OCI-LY3 (cell line): ENCODE measurements around the gene GLT1D1.
"Not testable (repeated sequence)": the region's sequence is repeated elsewhere in the genome, so short reads cannot be mapped to it uniquely, and the experiment has no call there.

Source experiments
- H2AFZ ChIP-seq: fragments of 200-600, 300-600 bp; shearing (Covaris generic); 2 replicates; pipeline ENCODE4 v1.6.0; 2014; ENCODE audit warnings: antibody characterized with exemption, low read depth, low read length
- H3K27ac ChIP-seq: fragments of 200-600, 300-600 bp; sonication (generic); 2 replicates; pipeline ENCODE4 v1.5.1; 2014; ENCODE audit warnings: mild to moderate bottlenecking, low read length, moderate library complexity, mixed read lengths
- H3K27me3 ChIP-seq: fragments of 200-600, 300-600 bp; sonication (generic); 2 replicates; pipeline ENCODE4 v1.6.1; 2014; ENCODE audit warnings: low read depth, low read length, mixed read lengths
- H3K36me3 ChIP-seq: fragments of 200-600, 300-600 bp; sonication (generic); replicated peaks from 2 replicates; pipeline ENCODE3; 2014; ENCODE audit warnings: low read depth, low read length, mixed read lengths
- H3K4me1 ChIP-seq: fragments of 300-600, 200-600 bp; sonication (generic); 2 replicates; pipeline ENCODE4 v1.6.1; 2014; ENCODE audit warnings: low read length, mixed read lengths
- H3K4me2 ChIP-seq: fragments of 200-600, 300-600 bp; sonication (generic); 2 replicates; pipeline ENCODE4 v1.6.1; 2014; ENCODE audit warnings: low read length, mixed read lengths
- H3K4me3 ChIP-seq: fragments of 300-600, 200-600 bp; sonication (generic); 2 replicates; pipeline ENCODE4 v1.5.1; 2014; ENCODE audit warnings: antibody characterized with exemption, mild to moderate bottlenecking, low read length, moderate library complexity
- H3K79me2 ChIP-seq: fragments of 300-600, 200-600 bp; shearing (Covaris generic); 2 replicates; pipeline ENCODE4 v1.6.1; 2014; ENCODE audit warnings: mild to moderate bottlenecking, low read length, mixed read lengths
- H3K9ac ChIP-seq: fragments of 300-600, 200-600 bp; shearing (Covaris generic); 2 replicates; pipeline ENCODE4 v1.6.0; 2014; ENCODE audit warnings: mild to moderate bottlenecking, low read length, moderate library complexity
- H3K9me3 ChIP-seq: fragments of 200-600, 300-600 bp; shearing (Covaris generic); 2 replicates; pipeline ENCODE4 v1.6.1; 2014; ENCODE audit warnings: low read length, mixed read lengths; ENCODE audit not compliant: insufficient read depth
- H4K20me1 ChIP-seq: fragments of 200-600, 300-600 bp; sonication (generic); 2 replicates; pipeline ENCODE4 v1.6.1; 2016; ENCODE audit warnings: low read length, mixed read lengths; ENCODE audit not compliant: insufficient read depth
- CTCF ChIP-seq: fragments of 200-600, 300-600 bp; sonication (generic); IDR thresholded peaks from 2 replicates; pipeline ENCODE4 v1.5.1; 2014; ENCODE audit warnings: antibody characterized with exemption, low read length, low read depth
- EZH2phosphoT487 ChIP-seq: fragments of 200-600 bp; shearing (Covaris generic); IDR thresholded peaks from 2 replicates; pipeline ENCODE4 v1.6.1; 2018; ENCODE audit warnings: antibody characterized with exemption, mixed run types, low read depth

GLT1D1 gene

GRCh38 chr12:128833418-128833817, 19.9 kb upstream of the GLT1D1 start:
- Histone ChIP-seq H3K4me2 (no peak overlapping the region), H3K9ac (no peak overlapping the region), H3K4me3 (no peak overlapping the region), H3K27ac (no peak overlapping the region), H3K79me2 (no peaks in the 10 kb centered on the region), H4K20me1 (0 out of 2 replicates have a peak, but pooled peaks cover 2% of the 10 kb centered on the region), H3K27me3 (no peaks in the 10 kb centered on the region), H2AFZ (no peak overlapping the region), H3K36me3 (no peaks in the 10 kb centered on the region), H3K4me1 (peaks cover 31% of the 10 kb centered on the region), H3K9me3 (no peaks in the 10 kb centered on the region)
- TF ChIP-seq EZH2phosphoT487 (no peak), CTCF (no peak)

- not testable (repeated sequence) for H3K36me3 ChIP-seq, H3K79me2 ChIP-seq, H4K20me1 ChIP-seq, H3K9me3 ChIP-seq, H3K27ac ChIP-seq, H3K9ac ChIP-seq, H3K4me3 ChIP-seq, H2AFZ ChIP-seq
- Histone ChIP-seq H3K27me3 (peaks cover 41% of the 10 kb centered on the region), H3K4me2 (peak overlapping the region; percentile 83), H3K4me1 (peaks cover 31% of the 10 kb centered on the region)
Observed at GRCh38 chr12:128839885-128840284, 13.4 kb upstream of the GLT1D1 start.

GRCh38 chr12:128840862-128841468, 12.3 kb upstream of the GLT1D1 start:
- H3K27ac ChIP-seq, result no peak overlapping the region; the same call in 1 of the 2 replicates
- no peaks in the 10 kb centered on the region for H3K79me2 ChIP-seq
- no peak for TF ChIP-seq CTCF
- TF ChIP-seq EZH2phosphoT487, result no peak
- peak overlapping the region; percentile 64 for H3K4me3 ChIP-seq
- peak overlapping the region; percentile 8; the same call in 1 of the 2 replicates for H3K9ac ChIP-seq
- H3K27me3 ChIP-seq, result peaks cover 41% of the 10 kb centered on the region
- no peaks in the 10 kb centered on the region for H3K36me3 ChIP-seq
- H2AFZ ChIP-seq, result no peak overlapping the region
- H3K4me2 ChIP-seq, result peak overlapping the region; percentile 83
- no peaks in the 10 kb centered on the region for H4K20me1 ChIP-seq
- H3K4me1 ChIP-seq, result peaks cover 31% of the 10 kb centered on the region
- no peaks in the 10 kb centered on the region for H3K9me3 ChIP-seq

GRCh38 chr12:128842579-128842978, 10.7 kb upstream of the GLT1D1 start:
- TF ChIP-seq EZH2phosphoT487 (no peak), CTCF (no peak)
- no peaks in the 10 kb centered on the region for H3K79me2 ChIP-seq
- H3K4me2 ChIP-seq, result no peak overlapping the region
- H3K27ac ChIP-seq, result no peak overlapping the region
- H3K36me3 ChIP-seq, result no peaks in the 10 kb centered on the region
- H3K9me3 ChIP-seq, result no peaks in the 10 kb centered on the region
- peaks cover 31% of the 10 kb centered on the region for H3K4me1 ChIP-seq
- peaks cover 41% of the 10 kb centered on the region for H3K27me3 ChIP-seq
- H2AFZ ChIP-seq, result no peak overlapping the region
- H3K4me3 ChIP-seq, result no peak overlapping the region
- H4K20me1 ChIP-seq, result no peaks in the 10 kb centered on the region
- H3K9ac ChIP-seq, result no peak overlapping the region
